OCI-M1 (cell line): ENCODE measurements around the gene CHRNB2.

Experiments
- DNase-seq: peaks from one replicate; lab custom pipeline; 2025; lab: John Stamatoyannopoulos, UW

CHRNB2 gene

DNA sequence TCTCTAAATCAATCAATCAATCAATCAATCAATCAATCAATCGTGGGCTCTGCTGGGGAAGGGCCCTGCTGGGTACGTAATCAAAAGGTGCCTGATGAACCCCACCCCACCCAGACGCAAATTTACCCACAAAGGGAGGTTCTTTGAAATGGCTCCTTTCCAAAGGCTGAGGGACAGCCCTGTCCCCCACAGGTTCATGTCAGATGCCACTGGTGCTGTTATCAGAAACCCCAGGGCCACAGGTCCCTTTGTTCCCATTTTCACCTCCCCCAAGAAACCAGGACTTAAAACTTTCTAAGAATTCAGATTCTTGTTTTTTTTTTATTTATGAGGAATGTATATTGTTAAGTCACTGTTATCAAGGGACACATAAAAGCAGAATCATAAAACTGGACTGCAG is 14.2 kb downstream of the CHRNB2 start:
- peak; percentile 44 for DNase-seq

- DNase-seq, result no peak
Measured at GRCh38 chr1:154582885-154583284, 15.3 kb downstream of the CHRNB2 start.

DNA sequence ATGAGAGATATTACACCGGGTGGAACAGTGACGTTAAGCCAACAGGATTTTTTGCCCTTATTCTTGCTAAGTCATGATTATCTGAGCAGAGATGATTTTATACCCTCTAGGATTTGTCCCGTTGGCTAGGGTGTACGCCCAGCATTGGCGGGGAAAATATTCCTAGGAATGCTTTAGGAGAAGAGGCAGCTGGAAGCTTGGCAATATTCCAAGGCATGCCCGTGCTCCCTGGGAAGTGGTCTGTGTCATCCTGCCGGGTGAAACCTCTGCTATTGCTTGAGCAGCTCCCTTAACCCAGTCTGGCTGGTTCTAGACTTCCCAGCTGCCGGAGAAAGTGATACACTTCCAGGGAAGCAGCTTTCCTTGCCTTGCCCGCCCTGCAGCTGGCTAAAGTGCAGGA is 16.2 kb downstream of the CHRNB2 start:
- DNase-seq, result no peak

- no peak for DNase-seq
Measured at GRCh38 chr1:154584267-154584994, 16.9 kb downstream of the CHRNB2 start.

DNA sequence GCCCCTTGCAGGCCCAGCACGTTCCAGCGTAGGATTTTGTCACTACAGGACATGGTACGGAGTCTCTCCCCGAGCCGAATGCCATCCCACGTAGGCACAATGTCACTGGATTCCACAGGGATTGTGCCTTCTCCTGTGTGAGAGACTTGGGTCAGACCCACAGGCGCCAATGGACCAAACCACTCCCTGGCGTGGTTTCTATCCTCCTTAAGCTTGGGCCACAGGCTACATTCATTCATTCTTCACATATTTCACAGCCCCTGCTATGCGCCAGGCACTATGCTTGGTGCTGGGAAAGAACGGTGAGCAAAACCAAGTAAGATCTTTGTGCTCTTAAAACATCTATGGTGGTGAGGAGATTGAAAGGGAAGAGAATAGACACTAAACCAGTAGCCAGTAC is 18.7 kb downstream of the CHRNB2 start:
- DNase-seq, result no peak

GRCh38 chr1:154586641-154587040 is 19.1 kb downstream of the CHRNB2 start:
- DNase-seq, result no peak

DNA sequence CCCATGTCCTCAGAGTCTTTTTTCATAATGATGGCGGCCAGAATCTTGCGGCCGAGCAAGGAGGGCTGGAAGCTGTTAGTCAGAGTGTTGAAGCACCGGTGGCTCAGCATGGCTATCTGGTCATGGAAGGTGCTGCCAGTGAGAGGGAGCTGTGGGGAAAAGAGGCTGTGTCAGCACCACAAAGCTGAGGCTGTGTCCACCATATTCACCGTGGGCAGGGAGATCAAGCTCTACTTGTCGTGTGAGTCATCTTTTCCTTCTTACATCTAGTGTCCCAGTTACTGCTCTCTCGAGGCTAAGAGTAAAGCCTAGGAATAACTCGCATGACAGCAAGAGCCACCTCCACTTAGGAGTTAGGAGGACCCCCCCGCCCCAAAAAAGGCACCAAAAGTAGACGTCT is 22.2 kb downstream of the CHRNB2 start:
- no peak for DNase-seq

DNA sequence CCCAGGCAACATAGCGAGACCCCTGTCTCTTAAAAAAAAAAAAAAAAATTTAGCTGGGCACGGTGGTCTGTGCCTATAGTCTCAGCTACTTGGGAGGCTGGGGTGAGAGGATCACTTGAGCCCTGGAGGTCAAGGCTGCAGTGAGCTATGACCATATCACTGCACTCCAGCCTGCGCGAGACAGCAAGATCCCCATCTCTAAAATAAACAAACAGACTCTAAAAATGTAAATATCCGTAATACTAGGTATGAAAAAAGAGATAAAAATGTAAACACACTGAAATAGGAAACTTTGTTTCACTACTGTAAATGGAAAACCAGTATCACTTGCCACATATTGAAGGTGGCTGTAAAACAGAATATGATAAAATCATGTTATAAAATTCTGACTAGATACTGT is 23.2 kb downstream of the CHRNB2 start:
- DNase-seq, result no peak

- no peak for DNase-seq
Measured at GRCh38 chr1:154591206-154591605, 23.6 kb downstream of the CHRNB2 start.

GRCh38 chr1:154593390-154593789 is 25.8 kb downstream of the CHRNB2 start:
- peak; percentile 87 for DNase-seq

GRCh38 chr1:154594811-154595210 is 27.2 kb downstream of the CHRNB2 start:
- no peak for DNase-seq

DNA sequence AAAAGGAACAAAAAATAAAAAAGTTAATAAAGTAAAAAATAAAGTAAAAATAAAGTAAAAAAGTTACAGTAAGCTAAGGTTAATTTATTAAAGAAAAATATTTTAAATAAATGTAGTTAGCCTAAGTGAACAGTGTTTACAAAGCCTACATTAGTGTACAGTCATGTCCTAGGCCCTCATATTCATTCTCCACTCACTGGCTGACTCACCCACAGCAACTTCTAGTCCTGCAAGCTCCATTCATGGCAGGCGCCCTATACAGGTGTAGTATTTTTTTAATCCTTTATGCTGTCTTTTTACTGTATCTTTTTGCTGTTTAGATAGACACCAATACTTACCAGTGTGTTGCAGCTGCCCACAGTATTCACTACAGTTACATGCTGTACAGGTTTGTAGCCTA is 28.0 kb downstream of the CHRNB2 start:
- no peak for DNase-seq

DNA sequence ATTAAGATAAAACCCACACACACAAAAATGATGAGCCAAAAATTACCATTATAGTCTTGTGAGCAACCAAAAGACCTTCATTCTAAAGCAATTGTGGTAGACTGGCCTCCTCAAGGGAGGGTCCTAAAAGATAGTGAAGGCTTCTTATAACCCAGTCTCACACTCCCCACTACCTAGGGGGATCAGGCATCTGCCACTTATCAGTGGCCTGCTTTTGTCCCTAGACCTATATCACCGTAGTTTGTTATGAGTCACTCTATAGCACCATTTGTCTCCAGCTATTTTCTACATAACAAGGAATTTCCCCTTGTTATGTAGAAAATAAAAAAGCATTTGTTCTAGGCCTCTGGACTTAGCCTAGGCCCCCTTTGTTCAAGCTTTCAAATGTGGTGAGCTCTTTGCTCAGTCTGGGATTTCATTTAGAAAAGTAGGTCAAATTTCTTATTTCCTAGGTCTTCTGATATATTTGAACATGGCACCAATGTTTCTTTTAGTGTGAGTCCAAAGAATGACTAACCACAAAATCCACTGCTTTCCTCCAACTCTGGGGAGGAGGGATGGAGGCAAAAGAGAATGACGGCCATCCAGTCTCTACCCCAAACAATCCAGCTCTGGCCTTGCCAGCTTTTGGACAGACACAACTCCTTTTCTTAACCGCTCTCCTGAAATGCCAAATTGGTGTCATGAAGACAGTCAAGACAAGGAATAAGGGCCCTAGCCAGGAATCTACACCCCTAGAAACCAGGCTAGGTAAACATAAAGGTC is 31.5 kb downstream of the CHRNB2 start:
- no peak for DNase-seq

- DNase-seq, result no peak
Measured at GRCh38 chr1:154599658-154600057, 32.1 kb downstream of the CHRNB2 start.

DNA sequence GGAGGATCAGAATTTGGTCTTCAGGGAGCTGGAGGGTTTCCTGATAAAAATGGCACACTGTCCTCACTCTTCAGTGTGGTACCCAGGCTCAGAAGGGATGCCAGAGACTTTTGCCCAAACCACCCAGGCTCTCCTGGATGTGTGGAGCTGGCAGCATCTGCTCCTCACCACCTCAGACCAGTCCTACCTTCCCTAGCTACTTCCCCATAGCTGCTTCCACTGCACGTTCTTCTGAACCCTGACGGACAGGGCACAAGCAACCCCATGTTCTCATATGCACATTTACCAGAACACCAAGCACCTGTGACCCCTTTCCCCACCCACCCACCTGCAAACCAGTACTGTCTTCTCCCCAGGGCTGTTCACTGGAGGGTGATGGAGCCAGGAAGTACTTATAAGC is 35.7 kb downstream of the CHRNB2 start:
- no peak for DNase-seq

GRCh38 chr1:154605534-154605933 is 38.0 kb downstream of the CHRNB2 start:
- DNase-seq, result no peak

DNA sequence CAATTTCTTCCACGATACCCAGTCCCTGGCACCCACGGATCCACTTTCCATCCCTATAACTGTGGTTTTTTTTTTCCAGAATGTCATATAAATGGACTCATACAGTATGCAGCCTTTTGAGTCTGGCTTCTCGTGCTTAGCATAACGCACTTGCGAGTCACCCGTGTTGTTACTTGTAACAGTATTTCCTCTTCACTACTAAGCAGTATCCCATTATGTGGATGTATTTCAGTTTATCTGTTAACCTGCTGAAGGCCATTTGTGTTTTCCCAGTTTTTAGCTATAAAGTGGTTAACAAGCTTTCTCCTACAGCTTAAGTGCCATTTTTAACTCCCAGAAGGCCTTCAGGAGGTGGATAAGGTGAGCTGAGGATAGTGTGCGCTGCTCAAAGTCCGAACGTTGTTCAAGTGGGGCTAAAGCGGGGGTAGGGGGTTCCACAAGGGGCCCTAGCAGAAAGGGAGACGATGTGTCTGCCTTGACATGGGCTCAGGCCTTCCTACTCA is 39.6 kb downstream of the CHRNB2 start:
- DNase-seq, result peak; percentile 70

GRCh38 chr1:154607609-154608396 is 40.2 kb downstream of the CHRNB2 start, which contains the start of gene ADAR:
TSS of gene ADAR (minus strand) at chr1:154608186. CDS start at chr1:154608006, 180 bp downstream.
- DNase-seq, result peak; percentile 98

DNA sequence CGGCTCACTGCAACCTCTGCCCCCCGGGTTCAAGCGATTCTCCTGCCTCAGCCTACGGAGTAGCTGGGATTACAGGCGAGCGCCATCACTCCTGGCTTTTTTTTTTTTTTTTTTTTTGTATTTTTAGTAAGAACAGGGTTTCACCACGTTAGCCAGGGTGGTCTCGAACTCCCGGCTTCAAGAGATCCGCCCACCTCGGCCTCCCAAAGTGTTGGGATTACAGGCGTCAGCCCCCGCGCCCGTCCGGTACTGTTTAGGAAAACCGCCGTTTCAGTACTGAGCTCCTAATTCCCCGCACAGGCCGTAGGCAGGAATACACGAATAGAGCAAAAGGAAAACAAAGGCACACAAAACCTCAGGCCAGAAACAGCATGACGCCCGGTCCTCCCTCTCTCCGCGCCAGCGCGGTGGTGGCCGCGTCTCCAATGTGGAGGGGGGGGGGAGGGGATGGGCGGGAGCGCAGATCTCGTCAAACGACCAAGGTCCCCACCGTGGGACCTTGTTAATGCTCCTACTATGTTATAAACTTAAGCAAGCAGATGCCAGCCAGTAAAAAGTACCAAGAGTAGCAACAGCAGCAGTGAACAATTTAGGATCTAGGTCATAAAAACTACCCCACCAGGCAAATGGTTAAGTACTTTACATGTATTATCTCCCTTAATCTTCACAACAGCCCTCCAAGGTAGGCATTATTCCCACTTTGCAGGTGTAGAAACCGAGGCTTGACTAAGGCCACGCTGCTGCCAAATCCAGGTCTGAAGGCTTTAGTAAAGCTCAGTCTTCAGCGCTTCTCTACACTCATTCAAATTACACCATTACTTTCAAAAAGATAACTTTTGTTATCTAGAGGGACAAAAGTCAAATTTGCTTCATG is 41.1 kb downstream of the CHRNB2 start:
- peak; percentile 79 for DNase-seq

GRCh38 chr1:154609398-154610380 is 42.1 kb downstream of the CHRNB2 start:
- peak; percentile 62 for DNase-seq
